Colonic mucosa (tissue), 4 donors: Measurements from ENCODE around the gene CHPT1. TPM values are rescaled to one million over a fixed set of nuclear protein-coding genes. Genes with fewer than 3 reads are reported as not detected.
"Not testable (repeated sequence)": the region's sequence is repeated elsewhere in the genome, so short reads cannot be mapped to it uniquely, and the experiment has no call there.

Experiments
- DNase-seq: peaks from one replicate; pipeline ENCODE4 v3.0.0-alpha.2; 2020
- H3K27ac ChIP-seq: fragments of 200-600 bp; one replicate; pipeline ENCODE4 v1.8.0; 2021
- H3K27me3 ChIP-seq: fragments of 200-600 bp; one replicate; pipeline ENCODE4 v1.8.0; 2021
- H3K36me3 ChIP-seq: fragments of 200-600 bp; one replicate; pipeline ENCODE4 v1.8.0; 2021
- H3K4me1 ChIP-seq: fragments of 200-600 bp; one replicate; pipeline ENCODE4 v1.8.0; 2021; ENCODE audit warnings: mild to moderate bottlenecking
- H3K4me3 ChIP-seq: fragments of 200-600 bp; one replicate; pipeline ENCODE4 v1.8.0; 2021
- H3K9ac ChIP-seq, 2 donors: one replicate each; pipeline ENCODE4 v1.7.0; 2013; ENCODE audit warnings: control low read depth in 2 of 2, low read depth in 2 of 2, low read length in 2 of 2
- H3K9me3 ChIP-seq: fragments of 200-600 bp; one replicate; pipeline ENCODE4 v1.8.0; 2021
- intact Hi-C: fragments of 100-400 bp; cut with DNase I; formaldehyde crosslinking; loops from one replicate; pipeline ENCODE4 v1.14.1; 2022
- total RNA-seq, 2 donors: library from RNA; stranded (reverse); fragmentation: NEBNext Ultra II Directional in 1 of 2; extraction: Animal tissue kit (Norgen Biotek cat#: 25700) in 1 of 2; gene quantifications; one replicate each; pipeline ENCODE4 v1.2.1, GENCODE V29; 2021
- TF ChIP-seq, protein P1 (sequence below): fragments of 200-600 bp; IDR thresholded peaks from one replicate; pipeline ENCODE4 v1.8.0; 2022; ENCODE audit warnings: antibody characterized with exemption, mild to moderate bottlenecking
- donor health status: healthy.
- donor health status: DM: no; HTN: no; CAD: no.
- donor health status: DM: no; HTN: no; CAD: no.

Gene CHPT1
- total RNA-seq, 2 donors from 2014 or later, result 88.6 to 108 TPM

GRCh38 chr12:101729842-101730241, 32.4 kb downstream of the CHPT1 start:
- no peak for DNase-seq
- H3K27me3 ChIP-seq, result no peaks in the 10 kb centered on the region
- intact Hi-C loops, result no loop called here
- no peak overlapping the region for H3K9ac ChIP-seq
- H3K4me1 ChIP-seq, result no peaks in the 10 kb centered on the region
- H3K9me3 ChIP-seq, result no peaks in the 10 kb centered on the region
- H3K36me3 ChIP-seq, result no peaks in the 10 kb centered on the region
- H3K27ac ChIP-seq, result no peak overlapping the region
- H3K4me3 ChIP-seq, result no peak overlapping the region
- TF ChIP-seq, protein P1, sequence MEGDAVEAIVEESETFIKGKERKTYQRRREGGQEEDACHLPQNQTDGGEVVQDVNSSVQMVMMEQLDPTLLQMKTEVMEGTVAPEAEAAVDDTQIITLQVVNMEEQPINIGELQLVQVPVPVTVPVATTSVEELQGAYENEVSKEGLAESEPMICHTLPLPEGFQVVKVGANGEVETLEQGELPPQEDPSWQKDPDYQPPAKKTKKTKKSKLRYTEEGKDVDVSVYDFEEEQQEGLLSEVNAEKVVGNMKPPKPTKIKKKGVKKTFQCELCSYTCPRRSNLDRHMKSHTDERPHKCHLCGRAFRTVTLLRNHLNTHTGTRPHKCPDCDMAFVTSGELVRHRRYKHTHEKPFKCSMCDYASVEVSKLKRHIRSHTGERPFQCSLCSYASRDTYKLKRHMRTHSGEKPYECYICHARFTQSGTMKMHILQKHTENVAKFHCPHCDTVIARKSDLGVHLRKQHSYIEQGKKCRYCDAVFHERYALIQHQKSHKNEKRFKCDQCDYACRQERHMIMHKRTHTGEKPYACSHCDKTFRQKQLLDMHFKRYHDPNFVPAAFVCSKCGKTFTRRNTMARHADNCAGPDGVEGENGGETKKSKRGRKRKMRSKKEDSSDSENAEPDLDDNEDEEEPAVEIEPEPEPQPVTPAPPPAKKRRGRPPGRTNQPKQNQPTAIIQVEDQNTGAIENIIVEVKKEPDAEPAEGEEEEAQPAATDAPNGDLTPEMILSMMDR, result no peak

DNA sequence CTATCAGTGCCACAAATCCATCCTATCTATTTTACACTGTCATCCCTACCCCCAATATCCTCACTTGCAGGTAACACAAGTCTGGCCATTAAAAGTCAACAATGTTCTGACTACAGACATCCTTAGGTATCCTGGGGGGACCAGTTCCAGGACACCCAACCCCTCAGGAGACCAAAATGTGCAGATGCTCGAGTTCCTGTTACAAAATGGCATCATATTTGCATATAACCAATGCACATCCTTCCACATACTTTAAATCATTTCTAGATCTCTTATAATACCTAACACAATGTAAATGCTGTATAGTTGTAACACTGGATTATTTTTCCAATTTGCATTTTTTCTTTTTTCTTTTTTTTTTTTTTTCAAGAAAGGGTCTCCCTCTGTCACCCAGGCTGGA, 34.9 kb downstream of the CHPT1 start:
- H3K27me3 ChIP-seq, result no peaks in the 10 kb centered on the region
- no peaks in the 10 kb centered on the region for H3K36me3 ChIP-seq
- no peaks in the 10 kb centered on the region for H3K9me3 ChIP-seq
- no peak for DNase-seq
- H3K4me1 ChIP-seq, result no peaks in the 10 kb centered on the region
- intact Hi-C loops, result no loop called here
- H3K27ac ChIP-seq, result no peak overlapping the region
- no peak overlapping the region for H3K9ac ChIP-seq
- TF ChIP-seq, protein P1, result no peak
- no peak overlapping the region for H3K4me3 ChIP-seq

DNA sequence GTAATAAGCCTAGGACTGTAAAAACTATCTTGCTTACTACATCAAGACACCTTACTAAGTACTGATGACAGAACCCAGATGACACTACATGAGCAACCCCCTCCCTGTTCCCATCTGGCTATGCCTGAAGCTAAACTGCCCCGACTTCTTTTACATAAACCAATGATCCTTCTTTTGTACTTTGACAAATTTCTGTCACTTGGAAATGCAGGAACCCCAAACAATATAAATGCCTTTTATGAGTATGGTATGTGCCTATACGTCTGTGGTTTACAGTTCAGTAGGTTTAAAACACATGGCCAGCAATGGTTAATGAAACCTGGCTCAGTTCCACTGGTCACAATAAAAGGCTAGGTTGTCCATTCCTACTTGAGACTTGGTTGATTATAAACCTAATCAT, 35.7 kb downstream of the CHPT1 start:
- Histone ChIP-seq H3K4me3 (no peak overlapping the region), H3K9me3 (no peaks in the 10 kb centered on the region), H3K36me3 (no peaks in the 10 kb centered on the region), H3K27me3 (no peaks in the 10 kb centered on the region), H3K9ac (no peak overlapping the region), H3K27ac (no peak overlapping the region), H3K4me1 (no peaks in the 10 kb centered on the region)
- TF ChIP-seq, protein P1, result no peak
- intact Hi-C loops, result no loop called here
- DNase-seq, result no peak

DNA sequence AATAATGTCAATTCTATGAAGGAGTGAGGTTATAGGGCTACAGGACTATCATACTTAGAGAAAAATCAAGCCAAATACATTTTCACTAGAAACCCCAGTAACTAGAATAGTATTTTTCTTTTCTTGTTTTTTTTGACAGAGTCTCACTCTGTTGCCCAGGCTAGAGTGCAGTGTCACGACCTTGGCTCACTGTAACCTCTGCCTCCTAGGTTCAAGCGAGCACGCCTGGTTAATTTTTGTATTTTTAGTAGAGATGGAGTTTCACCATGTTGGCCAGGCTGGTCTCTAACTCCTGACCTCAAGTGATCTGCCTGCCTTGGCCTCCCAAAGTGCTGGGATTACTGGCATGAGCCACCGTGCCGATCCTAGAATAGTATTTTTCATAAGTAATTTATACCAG, 37.0 kb downstream of the CHPT1 start:
- H3K4me3 ChIP-seq, H3K27ac ChIP-seq, H3K27me3 ChIP-seq, H3K4me1 ChIP-seq, H3K9ac ChIP-seq, H3K36me3 ChIP-seq, H3K9me3 ChIP-seq, DNase-seq, intact Hi-C loops: not testable (repeated sequence)

GRCh38 chr12:101737476-101737875, 40.0 kb downstream of the CHPT1 start:
- Histone ChIP-seq H3K4me1 (no peaks in the 10 kb centered on the region), H3K9ac (no peak overlapping the region), H3K27me3 (no peaks in the 10 kb centered on the region), H3K9me3 (no peaks in the 10 kb centered on the region), H3K36me3 (no peaks in the 10 kb centered on the region), H3K27ac (no peak overlapping the region), H3K4me3 (no peak overlapping the region)
- intact Hi-C loops, result no loop called here
- no peak for DNase-seq
- TF ChIP-seq, protein P1, result no peak

DNA sequence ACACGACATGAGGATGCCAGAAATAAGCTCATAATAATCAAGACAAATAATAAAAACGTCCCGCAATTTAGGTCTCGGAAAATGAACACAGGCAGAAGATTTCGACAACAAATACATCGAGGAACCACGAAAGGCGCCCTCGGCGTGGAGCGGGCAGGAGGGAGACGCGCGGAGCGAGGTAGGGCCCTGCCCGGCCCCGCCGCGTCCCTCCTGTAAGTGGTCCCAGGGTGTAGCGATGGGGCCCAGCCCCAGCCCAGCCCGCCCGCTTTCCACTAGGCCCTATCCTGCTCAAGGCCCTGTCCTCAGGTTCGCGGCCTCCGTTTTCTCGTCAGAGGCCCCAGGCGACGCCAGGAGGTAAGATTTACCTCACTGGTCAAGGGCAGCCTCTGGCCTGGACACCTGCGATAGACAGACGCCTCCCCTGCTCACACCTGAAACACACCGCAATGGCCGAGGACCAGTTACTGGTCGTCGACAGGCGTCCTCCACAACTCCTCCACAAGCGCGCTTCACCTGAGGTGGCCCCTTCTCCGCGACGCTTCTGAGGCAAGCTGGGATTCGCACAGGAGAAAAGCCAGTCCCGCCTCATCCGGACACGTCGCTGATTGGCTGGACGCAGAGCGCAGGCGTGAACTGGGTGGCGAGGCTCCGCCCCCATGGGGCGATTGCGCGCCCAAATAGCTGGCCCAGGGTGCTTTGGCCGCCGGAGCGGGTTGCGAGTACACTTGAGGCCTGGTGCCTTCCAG, 41.7 kb downstream of the CHPT1 start, which contains the start of gene SYCP3:
Gene SYCP3 (minus strand): TSS at position 543 of the 746 bp plus-strand sequence. CDS start 1,527 bp downstream, outside the sequence.
- H3K4me3 ChIP-seq, result no peak within 1 kb of the TSS
- H3K9me3 ChIP-seq, result no peaks in the 10 kb centered on the region
- no peaks in the 10 kb centered on the region for H3K27me3 ChIP-seq
- no peak within 1 kb of the TSS for H3K27ac ChIP-seq
- H3K4me1 ChIP-seq, result no peaks in the 10 kb centered on the region
- H3K36me3 ChIP-seq, result no peaks in the 10 kb centered on the region
- intact Hi-C loops, result no loop called here
- no peak for DNase-seq
- H3K9ac ChIP-seq, result no peak within 1 kb of the TSS
- TF ChIP-seq, protein P1, result no peak
